ENCODE results near the gene CDC5L.
A peak's percentile ranks its signal among the peaks of the same experiment; 100 is the strongest.

The CDC5L gene

DNA sequence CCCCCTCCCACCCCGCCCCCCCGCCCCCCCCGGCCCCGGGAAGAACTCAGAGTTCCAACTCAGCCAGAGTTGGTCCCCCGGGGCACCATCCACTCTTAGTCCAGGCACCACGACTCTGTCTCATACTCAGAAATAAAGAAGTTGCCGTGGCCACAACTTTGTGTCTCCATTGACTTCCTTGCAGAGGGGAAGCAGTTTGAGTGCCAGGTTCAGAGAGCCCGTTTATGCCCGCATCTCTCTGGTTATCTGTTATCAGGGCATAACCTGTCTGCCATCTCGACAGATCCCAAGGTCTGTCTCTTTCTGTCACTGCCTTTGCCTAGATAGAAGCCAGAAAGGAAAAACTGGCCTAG, 605 bp downstream of the CDC5L start:
- H3K9me3 ChIP-seq (ENCODE audit: insufficient read depth, low read length, severe bottlenecking), result no peaks in the 10 kb centered on the region
- peak overlapping the region; percentile 92 for H3K9ac ChIP-seq (ENCODE audit: low read depth, low read length)
- H3K36me3 ChIP-seq (ENCODE audit: insufficient read depth, low read length), result peaks cover 38% of the 10 kb centered on the region
- H3K4me1 ChIP-seq (ENCODE audit: insufficient read depth, low read length), result peaks cover 32% of the 10 kb centered on the region
- TF ChIP-seq EZH2 (IDR thresholded peaks at IDR 0.05; ENCODE audit: borderline replicate concordance, low read depth, low read length, severe bottlenecking), result no peak
- TF ChIP-seq, protein P1, sequence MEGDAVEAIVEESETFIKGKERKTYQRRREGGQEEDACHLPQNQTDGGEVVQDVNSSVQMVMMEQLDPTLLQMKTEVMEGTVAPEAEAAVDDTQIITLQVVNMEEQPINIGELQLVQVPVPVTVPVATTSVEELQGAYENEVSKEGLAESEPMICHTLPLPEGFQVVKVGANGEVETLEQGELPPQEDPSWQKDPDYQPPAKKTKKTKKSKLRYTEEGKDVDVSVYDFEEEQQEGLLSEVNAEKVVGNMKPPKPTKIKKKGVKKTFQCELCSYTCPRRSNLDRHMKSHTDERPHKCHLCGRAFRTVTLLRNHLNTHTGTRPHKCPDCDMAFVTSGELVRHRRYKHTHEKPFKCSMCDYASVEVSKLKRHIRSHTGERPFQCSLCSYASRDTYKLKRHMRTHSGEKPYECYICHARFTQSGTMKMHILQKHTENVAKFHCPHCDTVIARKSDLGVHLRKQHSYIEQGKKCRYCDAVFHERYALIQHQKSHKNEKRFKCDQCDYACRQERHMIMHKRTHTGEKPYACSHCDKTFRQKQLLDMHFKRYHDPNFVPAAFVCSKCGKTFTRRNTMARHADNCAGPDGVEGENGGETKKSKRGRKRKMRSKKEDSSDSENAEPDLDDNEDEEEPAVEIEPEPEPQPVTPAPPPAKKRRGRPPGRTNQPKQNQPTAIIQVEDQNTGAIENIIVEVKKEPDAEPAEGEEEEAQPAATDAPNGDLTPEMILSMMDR (IDR thresholded peaks at IDR 0.05; ENCODE audit: borderline replicate concordance, extremely low read depth, low read length, poor library complexity, severe bottlenecking), result no peak
- H3K4me3 ChIP-seq (ENCODE audit: low read depth in 1 of 2, low read length in 2 of 2), result peak overlapping the region; percentile 47 to 63
- peak; percentile 1; the same call in 2 of the 3 replicates for ATAC-seq (ENCODE audit: insufficient read depth, low read depth)
- H3K4me2 ChIP-seq (ENCODE audit: insufficient read depth, low read length), result peak overlapping the region; percentile 83
- no peaks in the 10 kb centered on the region for H3K27me3 ChIP-seq (ENCODE audit: insufficient read depth, low read length, poor library complexity)
- peak overlapping the region; percentile 99 for H3K27ac ChIP-seq (ENCODE audit: low read length)
- H4K20me1 ChIP-seq (ENCODE audit: insufficient read depth, low read length), result peaks cover 31% of the 10 kb centered on the region
- peak overlapping the region; percentile 88 for H2AFZ ChIP-seq (ENCODE audit: low read depth, low read length)
- no peak for DNase-seq
- H3K79me2 ChIP-seq (ENCODE audit: insufficient read depth, low read length), result peaks cover 49% of the 10 kb centered on the region

DNA sequence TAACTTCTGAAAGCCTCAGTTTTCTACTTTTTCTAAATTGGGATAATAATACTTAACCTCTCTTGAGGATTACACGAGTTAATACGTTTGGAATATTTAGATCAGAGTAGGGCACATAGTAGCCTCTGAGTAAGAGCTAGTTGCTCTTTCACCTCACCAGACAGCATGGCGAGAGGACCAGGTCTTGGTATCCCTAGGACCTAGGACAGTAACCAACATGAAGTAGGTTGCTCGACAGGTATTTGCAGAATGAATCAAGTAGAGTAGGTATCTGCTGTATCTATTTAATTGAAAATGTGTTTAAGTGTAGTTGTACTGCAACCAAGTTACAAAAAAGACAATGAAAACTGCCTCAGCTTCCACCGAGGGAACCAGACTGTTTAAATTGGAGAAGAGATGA, 1.4 kb downstream of the CDC5L start:
- H3K4me3 ChIP-seq (ENCODE audit: low read depth in 1 of 2, low read length in 2 of 2), result peak overlapping the region; percentile 47 to 63; a peak in 3 of 4 replicates
- H3K27ac ChIP-seq (ENCODE audit: low read length), result peak overlapping the region; percentile 99; the same call in 1 of the 2 replicates
- H3K79me2 ChIP-seq (ENCODE audit: insufficient read depth, low read length), result peaks cover 57% of the 10 kb centered on the region
- no peaks in the 10 kb centered on the region for H3K27me3 ChIP-seq (ENCODE audit: insufficient read depth, low read length, poor library complexity)
- peak overlapping the region; percentile 83 for H3K4me2 ChIP-seq (ENCODE audit: insufficient read depth, low read length)
- H3K9me3 ChIP-seq (ENCODE audit: insufficient read depth, low read length, severe bottlenecking), result no peaks in the 10 kb centered on the region
- no peak for ATAC-seq (ENCODE audit: insufficient read depth, low read depth)
- H4K20me1 ChIP-seq (ENCODE audit: insufficient read depth, low read length), result peaks cover 35% of the 10 kb centered on the region
- peak overlapping the region; percentile 92 for H3K9ac ChIP-seq (ENCODE audit: low read depth, low read length)
- H2AFZ ChIP-seq (ENCODE audit: low read depth, low read length), result no peak overlapping the region
- DNase-seq, result no peak
- no peak for TF ChIP-seq EZH2 (IDR thresholded peaks at IDR 0.05; ENCODE audit: borderline replicate concordance, low read depth, low read length, severe bottlenecking)
- TF ChIP-seq, protein P1 (IDR thresholded peaks at IDR 0.05; ENCODE audit: borderline replicate concordance, extremely low read depth, low read length, poor library complexity, severe bottlenecking), result no peak
- peaks cover 32% of the 10 kb centered on the region for H3K4me1 ChIP-seq (ENCODE audit: insufficient read depth, low read length)
- H3K36me3 ChIP-seq (ENCODE audit: insufficient read depth, low read length), result peaks cover 46% of the 10 kb centered on the region

DNA sequence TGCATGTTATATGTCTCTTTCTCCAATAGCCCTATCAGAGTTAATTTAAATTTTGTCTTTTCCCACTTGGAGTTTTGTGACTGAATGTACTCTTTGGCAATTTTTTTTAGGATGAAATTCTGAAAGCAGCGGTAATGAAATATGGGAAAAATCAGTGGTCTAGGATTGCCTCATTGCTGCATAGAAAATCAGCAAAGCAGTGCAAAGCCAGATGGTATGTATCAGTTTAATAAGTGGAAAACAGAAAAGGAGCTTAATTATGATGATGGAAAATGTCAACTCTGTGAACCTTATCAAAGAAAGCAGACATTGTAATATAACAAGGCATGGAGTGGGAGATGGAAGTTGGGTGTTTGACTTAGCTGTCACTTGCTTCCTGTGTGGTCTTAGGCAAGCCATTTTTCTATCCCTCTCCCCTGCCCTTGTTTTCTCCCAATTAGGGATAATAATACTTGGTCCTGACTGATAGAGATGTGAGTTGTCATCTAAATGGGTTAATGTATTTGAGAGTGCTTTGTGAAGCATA, 2.7 kb downstream of the CDC5L start:
- Histone ChIP-seq H3K27ac (ENCODE audit: low read length) (no peak overlapping the region), H4K20me1 (ENCODE audit: insufficient read depth, low read length) (peaks cover 36% of the 10 kb centered on the region), H2AFZ (ENCODE audit: low read depth, low read length) (no peak overlapping the region), H3K79me2 (ENCODE audit: insufficient read depth, low read length) (peaks cover 68% of the 10 kb centered on the region), H3K9ac (ENCODE audit: low read depth, low read length) (no peak overlapping the region), H3K36me3 (ENCODE audit: insufficient read depth, low read length) (peaks cover 57% of the 10 kb centered on the region), H3K4me1 (ENCODE audit: insufficient read depth, low read length) (peaks cover 32% of the 10 kb centered on the region), H3K4me3 (ENCODE audit: low read depth in 1 of 2, low read length in 2 of 2) (no peak overlapping the region; a peak in 1 of 4 replicates), H3K27me3 (ENCODE audit: insufficient read depth, low read length, poor library complexity) (no peaks in the 10 kb centered on the region), H3K4me2 (ENCODE audit: insufficient read depth, low read length) (peak overlapping the region; percentile 83; the same call in 1 of the 2 replicates), H3K9me3 (ENCODE audit: insufficient read depth, low read length, severe bottlenecking) (no peaks in the 10 kb centered on the region)
- ATAC-seq (ENCODE audit: insufficient read depth, low read depth) (no peak), DNase-seq (no peak)
- no peak for TF ChIP-seq EZH2 (IDR thresholded peaks at IDR 0.05; ENCODE audit: borderline replicate concordance, low read depth, low read length, severe bottlenecking)
- TF ChIP-seq, protein P1 (IDR thresholded peaks at IDR 0.05; ENCODE audit: borderline replicate concordance, extremely low read depth, low read length, poor library complexity, severe bottlenecking), result no peak

All from DND-41 (cell line).